DOHH2 (cell line): Measurements from ENCODE around the gene LIMS3.
"Not testable (repeated sequence)": the region's sequence is repeated elsewhere in the genome, so short reads cannot be mapped to it uniquely, and the experiment has no call there.

Source experiments
- CTCF ChIP-seq: fragments of 200-600 bp; sonication (generic); IDR thresholded peaks from one replicate; pipeline ENCODE4 v1.5.1; 2014; ENCODE audit warnings: antibody characterized with exemption, mild to moderate bottlenecking, low read depth, low read length; ENCODE audit not compliant: poor library complexity, severe bottlenecking
- EZH2phosphoT487 ChIP-seq: fragments of 200-600 bp; sonication (generic); IDR thresholded peaks from 2 replicates; pipeline ENCODE4 v1.6.1; 2017; ENCODE audit warnings: borderline replicate concordance, mild to moderate bottlenecking, antibody characterized with exemption, low read length, moderate library complexity, mixed read lengths

GRCh38 chr2:109888414-109888813 lies 10.1 kb upstream of the LIMS3 start:
- TF ChIP-seq CTCF, EZH2phosphoT487: not testable (repeated sequence)
